OCI-LY7 (cell line): Measurements from ENCODE around the gene LILRA5.

Experiments
- CTCF ChIP-seq: fragments of 200-600 bp; sonication (generic); conservative IDR thresholded peaks from 2 replicates; pipeline ENCODE4 v1.5.1; 2014; ENCODE audit warnings: mild to moderate bottlenecking, antibody characterized with exemption, low read length, moderate library complexity, mixed read lengths
- EZH2phosphoT487 ChIP-seq: fragments of 200-600 bp; sonication (generic); IDR thresholded peaks from 2 replicates; pipeline ENCODE4 v1.6.1; 2018; ENCODE audit warnings: low read depth, borderline replicate concordance, mild to moderate bottlenecking, mixed run types, antibody characterized with exemption, low read length, moderate library complexity, mixed read lengths

GRCh38 chr19:54316746-54317107 lies 3.8 kb upstream of the LILRA5 start:
- TF ChIP-seq CTCF = no peak
- no peak for TF ChIP-seq EZH2phosphoT487
